ENCODE measurements around the gene C17orf107. TPM values are rescaled to one million over a fixed set of nuclear protein-coding genes. Genes with fewer than 3 reads are reported as not detected.

The C17orf107 gene
- total RNA-seq, 4 donors from 2014 or later = 0.66 to 5.0 (median 1.5) TPM

DNA sequence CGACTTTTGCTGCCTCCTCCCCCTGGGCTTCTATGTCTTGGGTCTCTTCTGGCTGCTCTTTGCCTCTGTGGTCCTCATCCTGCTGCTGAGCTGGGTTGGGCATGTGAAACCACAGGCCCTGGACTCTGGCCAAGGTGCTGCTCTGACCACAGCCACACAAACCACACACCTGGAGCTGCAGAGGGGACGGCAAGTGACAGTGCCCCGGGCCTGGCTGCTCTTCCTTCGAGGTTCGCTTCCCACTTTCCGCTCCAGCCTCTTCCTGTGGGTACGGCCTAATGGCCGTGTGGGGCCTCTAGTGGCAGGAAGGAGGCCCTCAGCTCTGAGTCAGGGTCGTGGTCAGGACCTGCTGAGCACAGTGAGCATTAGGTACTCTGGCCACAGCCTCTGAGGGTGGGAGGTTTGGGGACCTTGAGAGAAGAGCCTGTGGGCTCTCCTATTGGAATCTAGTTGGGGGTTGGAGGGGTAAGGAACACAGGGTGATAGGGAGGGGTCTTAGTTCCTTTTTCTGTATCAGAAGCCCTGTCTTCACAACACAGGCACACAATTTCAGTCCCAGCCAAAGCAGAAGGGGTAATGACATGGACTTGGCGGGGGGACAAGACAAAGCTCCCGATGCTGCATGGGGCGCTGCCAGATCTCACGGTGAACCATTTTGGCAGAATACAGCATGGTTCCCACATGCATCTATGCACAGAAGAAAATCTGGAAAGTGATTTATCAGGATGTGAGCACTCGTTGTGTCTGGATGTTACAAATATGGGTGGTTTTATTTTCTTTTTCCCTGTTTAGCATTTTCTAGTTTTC is 35.0 kb downstream of the C17orf107 start:
- no peak for DNase-seq
- no peak overlapping the region for H3K4me3 ChIP-seq
- TF ChIP-seq CTCF (IDR thresholded peaks at IDR 0.05) = peak in 3 of 6 experiments; percentile 16 to 20 (median 18)
- no peak for TF ChIP-seq POLR2A (IDR thresholded peaks at IDR 0.05)

GRCh38 chr17:4935650-4936049 is 36.3 kb downstream of the C17orf107 start:
- TF ChIP-seq CTCF (IDR thresholded peaks at IDR 0.05) = no peak
- no peak for TF ChIP-seq POLR2A (IDR thresholded peaks at IDR 0.05)
- DNase-seq = no peak
- Histone ChIP-seq H3K27ac (no peak overlapping the region), H3K4me3 (no peak overlapping the region), H3K27me3 (no peaks in the 10 kb centered on the region), H3K9me3 (no peaks in the 10 kb centered on the region), H3K4me1 (peaks cover 0 to 26% (median 13%) of the 10 kb centered on the region in 4 donors), H3K36me3 (peaks cover 0 to 22% (median 0%) of the 10 kb centered on the region in 3 donors)

More for the DNA sequence above, 35.0 kb downstream of the C17orf107 start:
- Histone ChIP-seq H3K36me3 (peaks cover 0 to 22% (median 0%) of the 10 kb centered on the region in 3 donors), H3K4me1 (peaks cover 0 to 26% (median 13%) of the 10 kb centered on the region in 4 donors), H3K9me3 (no peaks in the 10 kb centered on the region), H3K27ac (peak overlapping the region in 1 of 4 donors; percentile 7), H3K27me3 (no peaks in the 10 kb centered on the region)

- DNase-seq = no peak
Measured at GRCh38 chr17:4936436-4936835, 37.1 kb downstream of the C17orf107 start.

GRCh38 chr17:4937553-4937952 is 38.2 kb downstream of the C17orf107 start:
- no peak overlapping the region for H3K4me3 ChIP-seq
- H3K4me1 ChIP-seq = peaks cover 0 to 45% (median 23%) of the 10 kb centered on the region in 4 donors
- no peaks in the 10 kb centered on the region for H3K9me3 ChIP-seq
- DNase-seq = no peak
- H3K36me3 ChIP-seq = peaks cover 0 to 28% (median 0%) of the 10 kb centered on the region in 3 donors
- TF ChIP-seq POLR2A (IDR thresholded peaks at IDR 0.05) = no peak
- no peak for TF ChIP-seq CTCF (IDR thresholded peaks at IDR 0.05)
- H3K27ac ChIP-seq = no peak overlapping the region
- H3K27me3 ChIP-seq = no peaks in the 10 kb centered on the region

More at GRCh38 chr17:4936436-4936835, 37.1 kb downstream of the C17orf107 start:
- Histone ChIP-seq H3K4me3 (no peak overlapping the region), H3K9me3 (no peaks in the 10 kb centered on the region), H3K27ac (no peak overlapping the region), H3K4me1 (peaks cover 0 to 34% (median 16%) of the 10 kb centered on the region in 4 donors), H3K27me3 (no peaks in the 10 kb centered on the region), H3K36me3 (peaks cover 0 to 22% (median 0%) of the 10 kb centered on the region in 3 donors)
- TF ChIP-seq POLR2A (IDR thresholded peaks at IDR 0.05) (no peak), CTCF (IDR thresholded peaks at IDR 0.05) (no peak)

- no peak overlapping the region for H3K4me3 ChIP-seq
- no peak overlapping the region for H3K27ac ChIP-seq
- TF ChIP-seq POLR2A (IDR thresholded peaks at IDR 0.05) (no peak), CTCF (IDR thresholded peaks at IDR 0.05) (no peak)
- DNase-seq = no peak
- H3K36me3 ChIP-seq = peaks cover 0 to 33% (median 0%) of the 10 kb centered on the region in 3 donors
- H3K9me3 ChIP-seq = no peaks in the 10 kb centered on the region
- peaks cover 0 to 50% (median 23%) of the 10 kb centered on the region in 4 donors for H3K4me1 ChIP-seq
- no peaks in the 10 kb centered on the region for H3K27me3 ChIP-seq
Measured at GRCh38 chr17:4938069-4938491, 38.7 kb downstream of the C17orf107 start.
